Liver (tissue), 9 donors: Measurements from ENCODE around the gene PRDM10. TPM values are rescaled to one million over a fixed set of nuclear protein-coding genes. Genes with fewer than 3 reads are reported as not detected.

Experiments
- DNase-seq: peaks from one replicate; pipeline ENCODE4 v3.0.0-alpha.2; 2017; ENCODE audit warnings: low spot score
- H3K27ac ChIP-seq, 2 donors: one replicate each; pipeline ENCODE4 v1.7.0; 2013; ENCODE audit warnings: inconsistent platforms in 2 of 2, low read length in 2 of 2, control low read depth in 1 of 2, low read depth in 1 of 2, mild to moderate bottlenecking in 1 of 2
- H3K27me3 ChIP-seq, 4 donors: one replicate each; pipeline versions ENCODE4 v1.6.1 to v1.7.0; 2013; ENCODE audit warnings: low read length in 3 of 4, inconsistent platforms in 1 of 4, mild to moderate bottlenecking in 1 of 4, moderate library complexity in 1 of 4; ENCODE audit not compliant: control insufficient read depth in 4 of 4, insufficient read depth in 4 of 4
- H3K36me3 ChIP-seq, 4 donors: one replicate each; pipeline versions ENCODE4 v1.6.1 to v1.7.0; 2013; ENCODE audit warnings: low read length in 3 of 4, mild to moderate bottlenecking in 3 of 4, low read depth in 1 of 4, moderate library complexity in 1 of 4; ENCODE audit not compliant: control insufficient read depth in 4 of 4, insufficient read depth in 3 of 4
- H3K4me1 ChIP-seq, 4 donors: one replicate each; pipeline versions ENCODE4 v1.6.1 to v1.7.0; 2013; ENCODE audit warnings: low read length in 3 of 4, mild to moderate bottlenecking in 3 of 4, moderate library complexity in 1 of 4; ENCODE audit not compliant: control insufficient read depth in 4 of 4, insufficient read depth in 4 of 4
- H3K4me3 ChIP-seq, 3 donors: one replicate each; pipeline versions ENCODE4 v1.6.1 to v1.7.0; 2013; ENCODE audit warnings: low read length in 3 of 3, control low read depth in 1 of 3, low read depth in 1 of 3, mild to moderate bottlenecking in 1 of 3
- H3K9ac ChIP-seq, 2 donors: one replicate each; pipeline ENCODE4 v1.7.0; 2013; ENCODE audit warnings: low read length in 2 of 2, mild to moderate bottlenecking in 2 of 2, moderate library complexity in 2 of 2, control low read depth in 1 of 2, low read depth in 1 of 2
- H3K9me3 ChIP-seq, 4 donors: one replicate each; pipeline versions ENCODE4 v1.6.1 to v1.7.0; 2013; ENCODE audit warnings: low read length in 3 of 4; ENCODE audit not compliant: control insufficient read depth in 4 of 4
- ATF3 ChIP-seq: IDR thresholded peaks from 2 replicates; pipeline ENCODE4 v1.6.1; 2016; ENCODE audit warnings: antibody characterized with exemption
- CTCF ChIP-seq: fragments of 150-350 bp; IDR thresholded peaks from 2 replicates; pipeline ENCODE4 v1.5.1; 2017; ENCODE audit warnings: improper control_type of control experiment, low read depth, low read length; ENCODE audit not compliant: missing input control
- EGR1 ChIP-seq, 2 donors: IDR thresholded peaks; 2 replicates each; pipeline ENCODE4 v1.6.1; 2016 to 2018; ENCODE audit warnings: antibody characterized with exemption in 2 of 2, low read depth in 2 of 2
- FOXA1 ChIP-seq: IDR thresholded peaks from 2 replicates; pipeline ENCODE4 v1.6.1; 2016; ENCODE audit warnings: antibody characterized with exemption
- FOXA2 ChIP-seq: IDR thresholded peaks from 2 replicates; pipeline ENCODE4 v1.6.1; 2016; ENCODE audit warnings: antibody characterized with exemption
- GABPA ChIP-seq, 2 donors: IDR thresholded peaks in 1 of 2; conservative IDR thresholded peaks in 1 of 2; 2 replicates each; pipeline ENCODE4 v1.6.1; 2016; ENCODE audit warnings: antibody characterized with exemption in 2 of 2, mild to moderate bottlenecking in 1 of 2, moderate library complexity in 1 of 2
- HNF4A ChIP-seq, 2 donors: conservative IDR thresholded peaks; 2 replicates each; pipeline ENCODE4 v1.6.1; 2016; ENCODE audit warnings: antibody characterized with exemption in 2 of 2, mild to moderate bottlenecking in 2 of 2
- HNF4G ChIP-seq: IDR thresholded peaks from 2 replicates; pipeline ENCODE4 v1.6.1; 2016; ENCODE audit warnings: antibody characterized with exemption
- JUND ChIP-seq, 2 donors: IDR thresholded peaks; 2 replicates each; pipeline ENCODE4 v1.6.1; 2016; ENCODE audit warnings: antibody characterized with exemption in 2 of 2
- MAX ChIP-seq: IDR thresholded peaks from 2 replicates; pipeline ENCODE4 v1.6.1; 2016; ENCODE audit warnings: antibody characterized with exemption
- NR2F2 ChIP-seq: IDR thresholded peaks from 2 replicates; pipeline ENCODE4 v1.6.1; 2016; ENCODE audit warnings: antibody characterized with exemption
- RAD21 ChIP-seq, 2 donors: IDR thresholded peaks; 2 replicates each; pipeline ENCODE4 v1.6.1; 2016; ENCODE audit warnings: antibody characterized with exemption in 2 of 2, mild to moderate bottlenecking in 2 of 2
- REST ChIP-seq: IDR thresholded peaks from 2 replicates; pipeline ENCODE4 v1.6.1; 2016; ENCODE audit warnings: antibody characterized with exemption, mild to moderate bottlenecking
- RXRA ChIP-seq, 2 donors: IDR thresholded peaks; 2 replicates each; pipeline ENCODE4 v1.6.1; 2017 to 2018; ENCODE audit warnings: antibody characterized with exemption in 2 of 2, mild to moderate bottlenecking in 1 of 2
- SP1 ChIP-seq: IDR thresholded peaks from 2 replicates; pipeline ENCODE4 v1.6.1; 2018; ENCODE audit warnings: antibody characterized with exemption, mild to moderate bottlenecking
- TAF1 ChIP-seq: conservative IDR thresholded peaks from 2 replicates; pipeline ENCODE4 v1.6.1; 2016; ENCODE audit warnings: antibody characterized with exemption, mild to moderate bottlenecking
- YY1 ChIP-seq: IDR thresholded peaks from 2 replicates; pipeline ENCODE4 v1.6.1; 2016; ENCODE audit warnings: antibody characterized with exemption, mild to moderate bottlenecking
- ZBTB33 ChIP-seq: IDR thresholded peaks from 2 replicates; pipeline ENCODE4 v1.6.1; 2016; ENCODE audit warnings: antibody characterized with exemption
- WGBS: extraction: QIAGEN DNeasy Blood & Tissue Kit; methylation state at CpG from one replicate; pipeline ENCODE4 v1.1.7; 2013; 5-methylcytosine and 5-hydroxymethylcytosine counted together
- polyA plus RNA-seq, 2 donors: library from polyadenylated mRNA; stranded (reverse) in 1 of 2; unstranded in 1 of 2; fragments of 200-250 nt in 1 of 2; fragments of >200 nt in 1 of 2; fragmentation: Nextera tagmentation in 1 of 2; extraction: Ambion mirVana in 1 of 2; gene quantifications; one replicate each; pipeline versions ENCODE4 v1.2.1 to v1.2.3, GENCODE V29; 2013 to 2015
- total RNA-seq, 2 donors: library from RNA; depleted of rRNA; stranded (reverse); fragments of >200 nt; gene quantifications; one replicate each; pipeline ENCODE4 v1.2.3, GENCODE V29; 2014
- donor health status: healthy.
- donor health status: healthy.
- donor health status: healthy.
- donor health status: healthy.
- donor health status: healthy.

The PRDM10 gene
- total and polyA plus RNA-seq, 4 donors: 1.4 to 7.2 (median 3.9) TPM

GRCh38 chr11:130024361-130024760 lies 21.7 kb upstream of the PRDM10 start:
- H3K27ac ChIP-seq: no peak overlapping the region
- H3K4me3 ChIP-seq: no peak overlapping the region
- no peaks in the 10 kb centered on the region for H3K36me3 ChIP-seq

More at GRCh38 chr11:130024361-130024760, 21.7 kb upstream of the PRDM10 start:
- WGBS: 77% methylated on average over 1 of the region's 1 CpG
- no peak overlapping the region for H3K9ac ChIP-seq
- no peaks in the 10 kb centered on the region for H3K4me1 ChIP-seq
- no peak for DNase-seq
- H3K9me3 ChIP-seq: no peaks in the 10 kb centered on the region
- no peak for TF ChIP-seq JUND (IDR thresholded peaks at IDR 0.05)
- TF ChIP-seq FOXA2: no peak
- no peak for TF ChIP-seq CTCF
- TF ChIP-seq YY1: no peak
- no peak for TF ChIP-seq RXRA (IDR thresholded peaks at IDR 0.05)
- no peak for TF ChIP-seq HNF4G
- no peak for TF ChIP-seq REST
- TF ChIP-seq NR2F2: no peak
- no peak for TF ChIP-seq RAD21 (IDR thresholded peaks at IDR 0.05)
- TF ChIP-seq EGR1 (IDR thresholded peaks at IDR 0.05; ENCODE audit: low read depth in 2 of 2): no peak
- TF ChIP-seq ATF3: no peak
- TF ChIP-seq FOXA1: no peak
- no peak for TF ChIP-seq HNF4A (conservative IDR thresholded peaks at IDR 0.05)
- no peak for TF ChIP-seq ZBTB33
- no peak for TF ChIP-seq MAX
- no peak for TF ChIP-seq SP1
- no peak for TF ChIP-seq GABPA (IDR thresholded peaks at IDR 0.05 in 1 of 2, conservative IDR thresholded peaks at IDR 0.05 in 1 of 2)
- no peak for TF ChIP-seq TAF1
- H3K27me3 ChIP-seq: no peaks in the 10 kb centered on the region
